ENCODE measurements around the gene MRPL21. TPM values are rescaled to one million over a fixed set of nuclear protein-coding genes. Genes with fewer than 3 reads are reported as not detected.
"Not testable (repeated sequence)": the region's sequence is repeated elsewhere in the genome, so short reads cannot be mapped to it uniquely, and the experiment has no call there.

Gene MRPL21
- total RNA-seq, 1 experiment from 2014 or later: 138 TPM

- no peak overlapping the region for H3K4me3 ChIP-seq
- H3K27me3 ChIP-seq: no peaks in the 10 kb centered on the region
- H3K9me3 ChIP-seq: no peaks in the 10 kb centered on the region
- peaks cover 39% of the 10 kb centered on the region for H3K36me3 ChIP-seq
- no peak for DNase-seq
Observed at GRCh38 chr11:68896171-68896959, 7.3 kb downstream of the MRPL21 start.

DNA sequence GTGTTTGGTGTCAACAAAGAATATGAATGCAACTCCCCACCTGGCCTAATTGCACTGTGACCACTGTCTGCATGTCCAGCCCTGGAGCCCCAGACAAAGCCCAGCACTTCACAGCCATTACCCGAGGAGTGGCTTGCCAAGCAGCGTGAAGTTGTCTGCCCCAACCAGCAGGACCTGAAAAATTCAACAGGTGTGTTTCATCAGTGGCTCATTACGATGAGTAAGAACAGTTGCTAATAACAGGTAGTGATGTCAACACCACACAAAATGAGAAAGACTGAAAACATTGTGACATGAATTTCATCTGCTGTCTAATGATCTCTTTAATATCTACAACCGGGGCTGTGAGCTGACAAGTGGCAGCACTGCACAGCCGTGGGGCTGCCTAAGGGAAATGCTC, 10.3 kb downstream of the MRPL21 start:
- Histone ChIP-seq H3K27me3 (no peaks in the 10 kb centered on the region), H3K36me3 (peaks cover 38% of the 10 kb centered on the region), H3K9me3 (no peaks in the 10 kb centered on the region), H3K4me3 (no peak overlapping the region)
- no peak for DNase-seq

GRCh38 chr11:68892576-68892975, 11.1 kb downstream of the MRPL21 start:
- no peak overlapping the region for H3K4me3 ChIP-seq
- peaks cover 31% of the 10 kb centered on the region for H3K36me3 ChIP-seq
- H3K27me3 ChIP-seq: no peaks in the 10 kb centered on the region

DNA sequence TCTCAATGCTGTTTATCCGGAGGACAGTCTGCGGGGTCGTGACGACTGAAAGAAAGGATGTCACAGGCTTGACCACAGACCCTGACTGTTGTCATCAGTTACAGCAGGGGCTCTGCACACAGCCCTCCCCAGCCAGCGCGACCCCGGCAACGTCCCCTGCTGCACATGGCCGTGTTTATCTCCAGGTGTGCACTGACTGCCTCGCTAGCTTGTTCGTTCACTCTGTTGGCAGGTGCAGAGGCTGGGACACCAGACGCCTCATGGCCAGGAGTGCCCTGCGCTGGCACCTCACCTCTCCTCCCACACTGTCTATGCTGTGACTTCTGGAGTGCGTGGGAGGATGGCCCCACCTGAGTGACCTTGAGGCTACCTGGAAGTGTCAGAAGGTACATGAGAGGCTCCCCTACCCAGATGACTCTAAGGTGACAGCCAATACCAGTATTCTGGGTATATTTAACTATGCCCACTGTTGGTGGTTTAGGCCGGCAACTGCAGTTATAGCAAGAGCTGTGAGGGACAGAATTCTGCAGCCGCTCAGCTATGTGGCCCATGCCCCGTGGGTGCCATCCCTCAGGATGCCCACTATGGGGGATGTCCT, 12.2 kb downstream of the MRPL21 start:
- no peak overlapping the region for H3K4me3 ChIP-seq
- no peaks in the 10 kb centered on the region for H3K9me3 ChIP-seq
- peaks cover 26% of the 10 kb centered on the region for H3K36me3 ChIP-seq
- H3K27me3 ChIP-seq: no peaks in the 10 kb centered on the region
- no peak for DNase-seq

More at GRCh38 chr11:68892576-68892975, 11.1 kb downstream of the MRPL21 start:
- no peaks in the 10 kb centered on the region for H3K9me3 ChIP-seq
- DNase-seq: no peak

GRCh38 chr11:68890490-68891231, 13.0 kb downstream of the MRPL21 start:
- Histone ChIP-seq H3K27me3 (no peaks in the 10 kb centered on the region), H3K9me3 (no peaks in the 10 kb centered on the region), H3K4me3 (no peak overlapping the region), H3K36me3 (peaks cover 20% of the 10 kb centered on the region)
- DNase-seq: no peak

GRCh38 chr11:68889948-68890446, 13.6 kb downstream of the MRPL21 start:
- Histone ChIP-seq H3K36me3 (peaks cover 20% of the 10 kb centered on the region), H3K9me3 (no peaks in the 10 kb centered on the region), H3K4me3 (no peak overlapping the region), H3K27me3 (no peaks in the 10 kb centered on the region)
- DNase-seq: peak; percentile 10

GRCh38 chr11:68884827-68885226, 18.8 kb downstream of the MRPL21 start:
- H3K36me3 ChIP-seq, H3K4me3 ChIP-seq, H3K9me3 ChIP-seq, DNase-seq, H3K27me3 ChIP-seq: not testable (repeated sequence)

- H3K27me3 ChIP-seq: no peaks in the 10 kb centered on the region
- H3K36me3 ChIP-seq: no peaks in the 10 kb centered on the region; the same call in 1 of the 2 replicates
- no peak for DNase-seq
- H3K9me3 ChIP-seq: no peaks in the 10 kb centered on the region
- H3K4me3 ChIP-seq: no peak overlapping the region
Observed at GRCh38 chr11:68882391-68882790, 21.2 kb downstream of the MRPL21 start.

GRCh38 chr11:68881320-68881719, 22.3 kb downstream of the MRPL21 start:
- H3K27me3 ChIP-seq: no peaks in the 10 kb centered on the region
- H3K36me3 ChIP-seq: no peaks in the 10 kb centered on the region; the same call in 1 of the 2 replicates
- H3K4me3 ChIP-seq: no peak overlapping the region
- DNase-seq: no peak
- H3K9me3 ChIP-seq: no peaks in the 10 kb centered on the region

- Histone ChIP-seq H3K4me3 (no peak overlapping the region), H3K27me3 (no peaks in the 10 kb centered on the region), H3K9me3 (no peaks in the 10 kb centered on the region), H3K36me3 (no peaks in the 10 kb centered on the region)
- no peak for DNase-seq
Observed at GRCh38 chr11:68880851-68881250, 22.8 kb downstream of the MRPL21 start.

DNA sequence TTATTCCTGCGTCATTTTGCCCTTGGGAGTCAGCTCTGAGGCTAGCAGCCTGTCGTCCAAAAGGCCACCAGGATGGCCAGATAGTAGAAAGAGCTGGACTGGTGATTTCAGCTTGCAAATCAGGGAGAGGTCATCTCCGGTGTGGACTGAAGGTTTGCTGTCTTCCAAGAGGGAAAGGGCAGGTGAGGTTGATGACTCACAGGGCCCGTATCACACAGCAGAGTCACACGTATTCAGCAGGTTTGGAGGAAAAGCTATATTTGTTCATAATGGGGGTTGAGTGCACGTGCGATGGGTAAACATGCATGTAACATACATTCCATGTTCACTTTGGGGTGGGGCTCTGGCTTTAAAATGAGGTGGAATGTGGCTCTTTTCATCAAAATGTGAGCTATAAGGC, 25.6 kb downstream of the MRPL21 start:
- Histone ChIP-seq H3K4me3 (no peak overlapping the region), H3K9me3 (no peaks in the 10 kb centered on the region), H3K27me3 (no peaks in the 10 kb centered on the region), H3K36me3 (no peaks in the 10 kb centered on the region)
- DNase-seq: no peak

GRCh38 chr11:68872216-68873003, 31.2 kb downstream of the MRPL21 start:
- no peaks in the 10 kb centered on the region for H3K9me3 ChIP-seq
- no peaks in the 10 kb centered on the region for H3K36me3 ChIP-seq
- no peak overlapping the region for H3K4me3 ChIP-seq
- DNase-seq: no peak
- H3K27me3 ChIP-seq: no peaks in the 10 kb centered on the region

DNA sequence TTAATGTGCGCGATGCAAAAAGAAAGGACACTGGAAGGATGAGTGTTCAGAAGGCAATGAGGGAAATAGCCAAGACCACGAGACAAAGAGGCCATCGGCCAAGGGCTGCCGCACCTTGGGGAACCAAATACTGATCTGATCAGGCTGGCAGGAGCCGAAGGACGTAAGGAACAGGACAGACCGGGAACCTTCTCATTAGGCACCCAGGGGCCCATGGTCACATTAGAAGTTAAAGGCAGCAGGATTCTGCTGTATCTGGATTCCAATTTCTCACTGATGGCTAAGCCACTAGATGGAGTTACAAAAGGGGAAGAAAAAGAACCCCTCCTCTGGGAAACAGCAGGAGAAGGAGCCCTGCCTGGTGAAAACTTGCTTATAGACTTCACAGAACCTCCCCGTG, 33.2 kb downstream of the MRPL21 start:
- DNase-seq: no peak
- Histone ChIP-seq H3K27me3 (no peaks in the 10 kb centered on the region), H3K4me3 (peak overlapping the region; percentile 31), H3K9me3 (no peaks in the 10 kb centered on the region), H3K36me3 (no peaks in the 10 kb centered on the region)

GRCh38 chr11:68868221-68868835, 35.3 kb downstream of the MRPL21 start:
- H3K9me3 ChIP-seq: 0 out of 2 replicates have a peak, but pooled peaks cover 4% of the 10 kb centered on the region
- no peaks in the 10 kb centered on the region for H3K27me3 ChIP-seq
- DNase-seq: no peak
- H3K4me3 ChIP-seq: no peak overlapping the region
- no peaks in the 10 kb centered on the region for H3K36me3 ChIP-seq

- Histone ChIP-seq H3K36me3 (no peaks in the 10 kb centered on the region), H3K27me3 (no peaks in the 10 kb centered on the region), H3K4me3 (no peak overlapping the region), H3K9me3 (0 out of 2 replicates have a peak, but pooled peaks cover 4% of the 10 kb centered on the region)
- no peak for DNase-seq
Observed at GRCh38 chr11:68867066-68867465, 36.6 kb downstream of the MRPL21 start.

DNA sequence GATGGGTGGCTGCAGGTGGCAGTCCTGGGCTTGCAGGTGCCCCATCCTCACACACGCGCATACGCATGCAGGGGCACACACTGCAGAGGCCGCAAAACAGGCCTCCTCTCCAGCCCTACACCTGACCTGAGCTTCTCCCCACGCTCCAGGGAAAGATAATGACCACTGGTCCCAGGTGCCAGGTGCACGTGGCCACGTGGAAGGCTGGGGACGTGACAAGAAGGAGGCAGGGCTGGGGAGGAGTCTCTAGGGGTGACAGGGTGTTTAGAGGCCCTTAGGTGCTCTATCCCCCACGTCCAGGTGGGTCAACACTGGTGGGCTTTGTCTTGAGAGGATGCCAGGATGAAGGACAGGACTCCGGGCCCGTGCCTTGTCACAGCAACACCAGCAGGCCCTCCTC, 38.4 kb downstream of the MRPL21 start:
- Histone ChIP-seq H3K36me3 (no peaks in the 10 kb centered on the region), H3K4me3 (no peak overlapping the region), H3K27me3 (no peaks in the 10 kb centered on the region), H3K9me3 (0 out of 2 replicates have a peak, but pooled peaks cover 4% of the 10 kb centered on the region)
- no peak for DNase-seq
